ENCODE data around the gene IRF2BPL. TPM values are rescaled to one million over a fixed set of nuclear protein-coding genes. Genes with fewer than 3 reads are reported as not detected.
A peak's percentile ranks its signal among the peaks of the same experiment; 100 is the strongest.

The IRF2BPL gene
- total and polyA plus RNA-seq, 8 donors: 5.3 to 43.6 (median 21.7) TPM

DNA sequence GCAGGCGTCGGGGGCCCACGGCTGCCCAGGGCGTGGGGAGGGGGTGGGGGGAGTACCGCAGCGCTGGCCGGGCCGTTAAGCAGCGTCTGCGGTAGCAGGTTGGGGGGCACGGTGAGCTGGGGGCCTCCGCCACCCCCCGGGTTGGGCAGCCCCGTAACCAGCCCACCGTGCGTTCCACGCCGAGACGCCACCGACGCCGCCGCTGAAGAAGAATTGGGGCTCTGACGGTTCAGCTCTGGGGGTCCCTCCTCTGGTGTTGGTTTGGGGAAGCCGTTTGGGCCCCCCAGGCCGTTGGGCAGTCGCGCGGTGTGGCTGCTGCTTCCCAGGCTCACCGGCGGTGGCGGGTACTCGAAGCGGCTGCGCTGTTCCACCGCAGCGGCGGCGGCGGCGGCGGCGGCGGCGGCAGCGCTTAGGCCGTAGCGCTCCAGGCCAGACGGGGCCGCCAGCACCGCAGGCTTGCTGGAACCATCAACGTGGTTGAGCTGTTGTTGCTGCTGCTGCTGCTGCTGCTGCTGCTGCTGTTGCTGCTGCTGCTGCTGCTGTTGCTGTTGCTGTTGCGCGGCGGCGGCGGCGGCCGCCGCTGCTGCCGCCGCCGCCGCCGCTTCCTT lies 1.5 kb downstream of the IRF2BPL start:
- H3K27ac ChIP-seq: peak overlapping the region; percentile 98 to 100 (median 100)
- H3K36me3 ChIP-seq: peaks cover 7 to 20% (median 16%) of the 10 kb centered on the region in 4 donors
- 0 to 2% (median 1%) methylated on average over 11 to 65 of the region's 65 CpGs for WGBS, 5 donors
- H3K27me3 ChIP-seq: no peaks in the 10 kb centered on the region
- no peaks in the 10 kb centered on the region for H3K9me3 ChIP-seq
- peak overlapping the region; percentile 71 to 86 (median 80) for H3K4me3 ChIP-seq
- DNase-seq: peak; percentile 54 to 87
- intact Hi-C loops (cut with DNase I; ENCODE audit: low total_unique reads): no loop called here
- peaks cover 70 to 80% (median 76%) of the 10 kb centered on the region in 4 donors for H3K4me1 ChIP-seq
- peak in 1 of 3 donors; percentile 7 for TF ChIP-seq POLR2AphosphoS5 (IDR thresholded peaks at IDR 0.05)
- TF ChIP-seq EP300 (IDR thresholded peaks at IDR 0.05): no peak
- TF ChIP-seq POLR2A (IDR thresholded peaks at IDR 0.05): no peak
- TF ChIP-seq CTCF (IDR thresholded peaks at IDR 0.05): peak in 2 of 7 experiments; percentile 5 to 14

GRCh38 chr14:77026166-77026929 lies 2.2 kb downstream of the IRF2BPL start:
- WGBS, 5 donors: 15 to 50% (median 22%) methylated on average over 35 to 76 of the region's 76 CpGs
- Histone ChIP-seq H3K9me3 (no peaks in the 10 kb centered on the region), H3K27ac (peak overlapping the region; percentile 98 to 100 (median 100)), H3K4me1 (peaks cover 64 to 78% (median 72%) of the 10 kb centered on the region in 4 donors), H3K36me3 (peaks cover 7 to 20% (median 16%) of the 10 kb centered on the region in 4 donors), H3K27me3 (no peaks in the 10 kb centered on the region), H3K4me3 (peak overlapping the region; percentile 71 to 86 (median 80))
- peak; percentile 52 to 72 for DNase-seq
- intact Hi-C loops (cut with DNase I; ENCODE audit: low total_unique reads): no loop called here
- TF ChIP-seq POLR2AphosphoS5 (IDR thresholded peaks at IDR 0.05) (peak; percentile 10 to 39 (median 25)), POLR2A (IDR thresholded peaks at IDR 0.05) (no peak)

DNA sequence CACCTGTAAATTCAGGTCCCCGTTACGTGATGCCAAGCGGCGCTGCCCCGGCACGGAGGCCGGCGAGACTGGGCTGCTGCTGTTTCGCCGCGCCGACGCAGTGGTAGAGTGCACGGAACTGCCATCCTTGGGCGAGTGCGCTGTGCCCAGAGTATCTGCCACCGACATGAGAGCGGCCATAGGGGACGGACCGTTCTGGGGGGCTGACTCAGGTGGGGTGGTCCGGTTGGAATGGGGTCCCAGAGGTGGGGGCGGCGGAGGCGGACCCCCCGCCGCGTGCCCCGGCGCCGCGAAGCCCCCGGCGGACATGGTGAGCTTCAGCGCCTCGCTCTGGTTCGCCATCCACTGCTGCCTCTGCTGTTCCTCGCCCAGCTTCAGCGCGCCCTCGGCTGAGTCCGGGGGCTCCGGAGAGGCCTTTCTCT lies 2.8 kb downstream of the IRF2BPL start:
- H3K36me3 ChIP-seq: peaks cover 7 to 20% (median 16%) of the 10 kb centered on the region in 4 donors
- no peaks in the 10 kb centered on the region for H3K27me3 ChIP-seq
- H3K4me3 ChIP-seq: peak overlapping the region; percentile 71 to 86 (median 80)
- H3K4me1 ChIP-seq: peaks cover 58 to 72% (median 66%) of the 10 kb centered on the region in 4 donors
- H3K9me3 ChIP-seq: no peaks in the 10 kb centered on the region
- WGBS, 5 donors: 21 to 37% (median 26%) methylated on average over 22 to 42 of the region's 42 CpGs
- DNase-seq: peak in 1 of 2 donors; percentile 61
- intact Hi-C loops (cut with DNase I; ENCODE audit: low total_unique reads): no loop called here
- TF ChIP-seq EP300 (IDR thresholded peaks at IDR 0.05) (no peak), POLR2A (IDR thresholded peaks at IDR 0.05) (no peak), CTCF (IDR thresholded peaks at IDR 0.05) (no peak), POLR2AphosphoS5 (IDR thresholded peaks at IDR 0.05) (no peak)
- peak overlapping the region; percentile 98 to 100 (median 100) for H3K27ac ChIP-seq

- H3K4me3 ChIP-seq: peak overlapping the region; percentile 27 to 86 (median 74)
- no peaks in the 10 kb centered on the region for H3K27me3 ChIP-seq
- peaks cover 43 to 57% (median 51%) of the 10 kb centered on the region in 4 donors for H3K4me1 ChIP-seq
- DNase-seq: peak in 1 of 2 donors; percentile 80
- H3K27ac ChIP-seq: peak overlapping the region; percentile 87 to 100 (median 100)
- H3K9me3 ChIP-seq: no peaks in the 10 kb centered on the region
- TF ChIP-seq POLR2A (IDR thresholded peaks at IDR 0.05) (no peak), POLR2AphosphoS5 (IDR thresholded peaks at IDR 0.05) (peak in 1 of 3 donors; percentile 3)
- WGBS, 5 donors: 23 to 40% (median 24%) methylated on average over 16 of the region's 16 CpGs
- intact Hi-C loops (cut with DNase I; ENCODE audit: low total_unique reads): no loop called here
- H3K36me3 ChIP-seq: peaks cover 7 to 20% (median 16%) of the 10 kb centered on the region in 4 donors
Observed at GRCh38 chr14:77024171-77024691, 4.3 kb downstream of the IRF2BPL start.
